GM18870 (cell line): Measurements from ENCODE around the gene PACSIN2.
A peak's percentile ranks its signal among the peaks of the same experiment; 100 is the strongest.
"Not testable (repeated sequence)": the region's sequence is repeated elsewhere in the genome, so short reads cannot be mapped to it uniquely, and the experiment has no call there.

ENCODE experiments used
- ATAC-seq: cut with Tn5 transposase; IDR thresholded peaks from one replicate; pipeline ENCODE4 v1.9.1; 2021; ENCODE audit warnings: moderate library complexity; ENCODE audit not compliant: unreplicated experiment

The PACSIN2 gene, protein sequence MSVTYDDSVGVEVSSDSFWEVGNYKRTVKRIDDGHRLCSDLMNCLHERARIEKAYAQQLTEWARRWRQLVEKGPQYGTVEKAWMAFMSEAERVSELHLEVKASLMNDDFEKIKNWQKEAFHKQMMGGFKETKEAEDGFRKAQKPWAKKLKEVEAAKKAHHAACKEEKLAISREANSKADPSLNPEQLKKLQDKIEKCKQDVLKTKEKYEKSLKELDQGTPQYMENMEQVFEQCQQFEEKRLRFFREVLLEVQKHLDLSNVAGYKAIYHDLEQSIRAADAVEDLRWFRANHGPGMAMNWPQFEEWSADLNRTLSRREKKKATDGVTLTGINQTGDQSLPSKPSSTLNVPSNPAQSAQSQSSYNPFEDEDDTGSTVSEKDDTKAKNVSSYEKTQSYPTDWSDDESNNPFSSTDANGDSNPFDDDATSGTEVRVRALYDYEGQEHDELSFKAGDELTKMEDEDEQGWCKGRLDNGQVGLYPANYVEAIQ

DNA sequence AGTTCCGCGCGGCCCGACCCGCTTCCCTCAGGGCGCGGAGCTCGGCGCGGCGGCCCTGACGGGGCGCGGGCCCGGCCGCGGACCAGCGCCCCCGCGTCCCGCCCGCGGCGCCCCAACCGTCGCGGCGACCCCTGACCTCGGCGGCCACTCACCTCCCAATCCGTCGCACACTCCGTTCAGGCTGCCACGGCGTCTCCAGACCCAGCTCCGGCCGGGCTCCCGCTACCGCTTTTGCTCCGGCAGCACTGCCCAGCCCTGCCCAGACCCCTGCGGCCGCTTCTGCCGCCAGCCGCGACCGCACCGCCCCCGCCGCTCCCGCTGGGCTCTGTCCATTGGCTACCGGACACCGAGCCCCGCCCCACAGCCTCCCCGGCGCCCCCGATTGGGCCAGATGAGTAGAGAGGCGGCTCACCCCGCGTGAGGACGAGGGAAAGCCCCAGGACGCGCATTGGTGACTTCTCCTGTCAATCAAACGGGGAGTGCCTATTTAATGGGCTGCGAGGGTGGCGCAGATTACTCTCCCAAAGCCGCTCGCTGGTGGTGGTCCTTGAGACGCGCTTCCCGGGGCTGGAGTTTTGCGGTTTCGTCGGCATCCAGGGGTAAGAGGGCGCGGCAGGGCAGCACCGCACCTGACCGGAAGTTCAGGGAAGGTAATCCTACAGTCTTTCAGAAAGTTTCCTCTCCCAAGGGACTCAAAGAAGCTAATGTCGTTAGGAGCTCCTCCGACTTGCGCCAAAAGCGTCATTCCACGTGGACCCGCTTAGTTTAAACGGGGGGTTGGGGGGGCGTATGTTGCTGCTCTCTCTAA lies at the start of gene PACSIN2:
Gene PACSIN2 (minus strand): TSS at position 281 of the 808 bp plus-strand sequence. CDS start 103,069 bp downstream, outside the sequence.
- ATAC-seq: peak; percentile 78

- ATAC-seq: no peak
Observed at GRCh38 chr22:43060183-43060582, 45.2 kb upstream of the PACSIN2 start.

DNA sequence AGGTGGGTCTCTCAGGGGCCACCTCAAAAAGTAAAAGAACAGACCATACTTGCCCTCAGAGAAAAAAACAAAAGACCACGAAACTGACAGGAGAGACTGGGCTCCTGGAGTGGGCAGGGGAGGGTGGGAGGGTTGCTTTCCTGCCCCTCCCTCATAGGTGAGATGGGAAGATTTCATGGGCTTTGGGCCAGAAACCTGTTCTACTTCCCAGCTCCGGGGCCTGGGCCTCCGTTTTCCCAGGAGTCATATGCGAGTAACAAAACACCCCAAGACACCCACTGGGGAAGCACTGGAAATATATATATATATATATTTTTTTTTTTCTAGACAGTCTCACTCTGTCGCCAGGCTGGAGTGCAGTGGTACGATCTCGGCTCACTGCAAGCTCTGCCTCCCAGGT lies 42.7 kb upstream of the PACSIN2 start:
- no peak for ATAC-seq

- ATAC-seq: no peak
Observed at GRCh38 chr22:43053176-43053575, 38.2 kb upstream of the PACSIN2 start.

DNA sequence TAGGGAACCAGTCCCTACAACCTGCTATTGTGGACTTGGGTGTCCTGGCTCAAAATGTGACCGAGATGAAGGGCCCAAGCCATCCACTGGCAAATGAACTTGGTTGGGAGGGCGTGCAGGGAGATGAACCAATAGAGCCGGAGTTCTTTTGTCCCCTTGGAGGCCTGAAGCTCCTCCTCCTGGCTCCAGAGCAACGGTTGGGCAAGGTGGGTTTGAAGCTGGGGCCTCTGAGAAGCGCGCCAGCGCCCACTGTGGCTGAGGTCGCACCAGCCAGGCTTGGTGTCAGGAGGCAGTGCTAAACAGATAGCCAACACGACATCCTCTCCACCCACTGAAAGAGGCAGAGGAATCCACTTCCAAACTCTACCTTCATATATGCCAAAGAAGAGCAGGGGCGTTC lies 36.0 kb upstream of the PACSIN2 start:
- no peak for ATAC-seq

DNA sequence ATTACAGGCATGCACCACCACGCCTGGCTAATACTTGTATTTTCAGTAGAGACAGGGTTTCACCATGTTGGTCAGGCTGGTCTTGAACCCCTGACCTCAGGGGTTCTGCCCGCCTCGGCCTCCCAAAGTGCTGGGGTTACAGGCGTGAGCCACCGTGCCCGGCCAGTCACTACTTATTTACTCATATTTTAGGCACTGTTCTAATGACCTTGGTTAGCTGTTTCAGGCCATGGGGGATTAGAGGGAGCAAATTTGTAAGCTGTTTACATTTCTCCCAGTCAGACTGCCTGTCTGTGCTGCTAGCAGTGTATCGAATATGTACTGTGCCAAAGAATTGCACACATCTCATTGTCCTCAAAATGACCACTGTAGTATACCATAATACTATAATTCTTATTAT lies 32.7 kb upstream of the PACSIN2 start:
- ATAC-seq: no peak

GRCh38 chr22:43044290-43044712 lies 29.4 kb upstream of the PACSIN2 start:
- ATAC-seq: no peak

DNA sequence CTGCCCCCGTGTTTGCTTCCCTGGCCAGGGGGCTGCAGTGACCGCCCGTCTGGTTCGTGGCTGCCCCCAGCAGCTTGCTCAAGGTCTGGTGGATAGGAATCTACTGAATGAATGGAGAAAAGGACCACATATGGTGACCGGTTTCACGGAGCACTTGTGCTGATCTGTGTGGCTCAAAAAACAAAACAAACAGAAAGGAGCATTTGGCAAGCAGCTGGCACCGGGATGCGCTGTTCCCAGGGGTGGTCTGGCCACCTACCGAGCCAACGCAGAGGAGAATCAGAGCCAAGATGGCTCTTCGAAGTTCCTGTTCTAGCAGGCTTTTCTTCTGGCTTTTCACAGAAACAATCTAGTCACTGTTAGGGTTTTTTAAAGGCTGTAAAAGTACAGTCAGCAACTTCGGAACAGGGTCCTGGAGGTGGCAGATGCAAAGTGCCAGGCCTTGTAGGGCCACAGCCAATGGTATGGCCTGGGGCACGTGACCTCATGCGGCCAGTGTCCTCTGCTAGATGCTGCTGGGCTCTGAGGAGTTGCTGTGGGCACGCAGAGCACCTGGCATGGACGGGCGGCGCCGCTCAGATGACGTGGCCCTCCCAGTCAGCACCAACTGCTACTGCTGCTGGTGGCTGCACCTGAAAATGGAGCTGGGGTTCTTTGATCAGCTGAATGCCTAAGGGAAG lies 27.3 kb upstream of the PACSIN2 start:
- ATAC-seq: no peak

GRCh38 chr22:43039800-43040199 lies 24.9 kb upstream of the PACSIN2 start:
- no peak for ATAC-seq

- ATAC-seq: no peak
Observed at GRCh38 chr22:43038325-43038724, 23.4 kb upstream of the PACSIN2 start.

- no peak for ATAC-seq
Observed at GRCh38 chr22:43036282-43036829, 21.4 kb upstream of the PACSIN2 start.

GRCh38 chr22:43035250-43035649 lies 20.3 kb upstream of the PACSIN2 start:
- no peak for ATAC-seq

GRCh38 chr22:43031617-43032016 lies 16.7 kb upstream of the PACSIN2 start:
- ATAC-seq: no peak

DNA sequence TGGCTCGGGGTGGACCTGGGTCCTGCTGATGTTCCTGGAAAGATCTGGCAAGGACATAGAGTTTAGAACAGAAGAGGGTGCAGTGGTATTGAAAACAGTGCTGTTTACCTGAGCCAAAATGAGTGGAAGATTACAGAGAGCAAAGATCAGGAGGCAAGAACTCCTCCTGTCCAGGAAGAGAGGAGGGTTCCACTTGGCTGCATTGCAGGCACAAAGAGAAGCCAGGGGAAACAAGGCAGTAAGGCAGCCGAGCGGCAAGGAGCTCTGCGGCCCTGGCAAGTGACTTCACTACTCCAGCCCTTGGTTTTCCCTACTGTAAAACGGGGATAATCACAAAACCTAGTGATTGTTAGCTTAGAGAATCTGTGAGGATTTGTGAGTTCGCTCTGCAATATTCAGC lies 3.7 kb upstream of the PACSIN2 start:
- ATAC-seq: no peak

DNA sequence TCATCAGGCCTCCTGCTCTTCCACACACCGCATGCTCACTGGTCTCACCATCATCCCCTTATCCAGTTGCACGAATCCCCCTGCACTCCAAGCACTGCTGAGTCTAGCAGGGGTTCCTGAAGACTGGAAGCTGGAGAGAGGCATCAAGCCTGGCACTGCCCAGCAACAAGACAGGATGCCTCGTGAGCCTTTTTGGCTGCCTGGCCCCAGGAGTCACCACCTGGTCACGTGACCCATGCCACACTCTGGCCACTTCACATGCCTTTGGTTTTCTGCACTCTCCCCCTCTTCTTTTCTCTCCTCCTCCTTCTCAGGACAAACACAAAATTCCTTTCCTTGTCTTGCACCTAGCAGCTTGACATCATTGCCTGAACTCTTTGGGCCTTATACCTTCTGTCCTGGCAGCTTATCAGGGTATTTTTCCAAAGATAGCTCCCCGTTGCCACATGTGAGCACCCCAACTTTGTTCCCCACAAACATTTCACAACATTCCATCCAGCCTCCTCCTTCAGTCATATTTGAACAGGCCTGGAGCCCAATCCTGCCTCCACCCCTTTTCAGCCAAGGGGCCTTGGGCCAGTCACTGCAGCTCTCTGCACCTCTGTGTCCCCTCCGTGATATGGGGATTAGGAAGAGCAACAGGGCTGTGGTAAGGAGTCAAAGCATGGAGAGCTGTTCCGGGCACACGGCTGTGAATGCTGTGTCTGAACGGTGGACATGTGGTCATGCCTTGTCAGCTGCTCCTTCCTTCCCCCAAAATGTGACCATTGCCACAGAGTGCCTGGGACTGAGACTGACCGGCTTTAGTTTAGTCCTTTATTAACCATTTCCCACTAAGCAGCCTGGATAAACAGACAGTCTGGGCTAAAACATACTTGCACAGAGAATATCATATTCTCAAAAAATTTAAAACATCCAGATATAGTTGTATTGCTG lies 2.8 kb upstream of the PACSIN2 start:
- ATAC-seq: no peak

- not testable (repeated sequence) for ATAC-seq
Observed at GRCh38 chr22:43016150-43016549, 1.2 kb upstream of the PACSIN2 start.

- ATAC-seq: no peak
Observed at GRCh38 chr22:43015677-43016042, 711 bp upstream of the PACSIN2 start.

DNA sequence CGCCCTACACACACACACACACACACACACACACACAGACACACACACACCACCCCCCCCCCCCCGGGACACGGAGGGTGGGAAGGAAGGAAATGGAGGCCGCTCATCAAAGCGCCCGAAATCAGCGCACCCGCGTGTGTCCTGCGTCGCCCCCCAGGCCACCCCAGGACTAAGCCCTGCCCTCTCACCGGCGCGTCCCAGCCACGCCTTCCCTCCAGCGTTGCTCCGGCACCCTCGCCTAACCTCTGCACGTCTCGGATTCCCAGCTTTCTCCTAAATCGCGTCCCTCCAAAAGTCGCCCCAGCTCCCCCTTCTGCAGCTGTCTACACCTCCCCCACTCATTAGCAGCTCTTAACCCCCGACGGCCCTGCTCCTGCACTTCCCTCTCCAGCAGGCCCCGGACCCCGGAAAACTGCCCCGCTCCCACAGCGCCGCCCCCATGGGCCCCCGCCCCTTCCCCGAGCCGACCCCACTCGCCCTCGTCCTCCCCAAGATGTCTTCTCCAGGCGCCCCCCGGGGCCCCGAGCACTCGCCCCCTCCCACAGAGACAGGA lies 557 bp downstream of the PACSIN2 start:
- no peak for ATAC-seq
